GM12878 (cell line): Measurements from ENCODE around the gene EEF1A2. TPM values are rescaled to one million over a fixed set of nuclear protein-coding genes. Genes with fewer than 3 reads are reported as not detected.

ENCODE experiments used
- ATAC-seq: fragments of 200-7000 bp; cut with Tn5 transposase; 3 replicates; pipeline ENCODE4 v1.9.1; 2020; ENCODE audit warnings: mild to moderate bottlenecking, moderate library complexity
- BruUV-seq: library from RNA; stranded (reverse); fragments of 400-500 nt; replicated peaks from 2 replicates; lab custom pipeline; 2021; lab: Mats Ljungman, UMichigan
- CTCF ChIA-PET: fragments of 300-600 bp; sonication (Branson Sonifier 250); formaldehyde crosslinking; extraction: SDS; loops from one replicate; lab custom pipeline; 2021; ENCODE audit warnings: inconsistent platforms; lab: Yijun Ruan, JAX
- POLR2A ChIA-PET: fragments of 350-600 bp; formaldehyde crosslinking; extraction: SDS; loops from one replicate; lab custom pipeline; 2021; ENCODE audit warnings: inconsistent platforms; lab: Charles Lee
- RAD21 ChIA-PET: fragments of 300-600 bp; sonication (Branson Sonifier 250); formaldehyde crosslinking; loops from one replicate; lab custom pipeline; 2023; ENCODE audit warnings: antibody characterized with exemption; ENCODE audit not compliant: unreplicated experiment; lab: Charles Lee
- SMC1A ChIA-PET: fragments of 300-600 bp; sonication (Branson Sonifier 250); formaldehyde crosslinking; loops from one replicate; lab custom pipeline; 2023; ENCODE audit not compliant: unreplicated experiment, uncharacterized antibody; lab: Charles Lee
- DNase-seq: peaks from one replicate; pipeline ENCODE4 v3.0.0-alpha.2; 2011; ENCODE audit warnings: low read depth, low spot score
- FAIRE-seq: peaks from 3 replicates; lab custom pipeline; 2011; peaks lifted over from hg19 to GRCh38; lab: Jason Lieb, UNC
- H2AFZ ChIP-seq: 2 replicates; pipeline ENCODE4 v1.6.0; 2011; ENCODE audit warnings: low read depth, low read length, control low read depth; ENCODE audit not compliant: control insufficient read depth
- H3K27ac ChIP-seq: 2 replicates; pipeline ENCODE4 v1.5.1; 2011; ENCODE audit warnings: control low read depth; ENCODE audit not compliant: control insufficient read depth, insufficient read depth
- H3K27me3 ChIP-seq, 2 experiments: replicated peaks in 1 of 2; 2 replicates each; pipeline versions ENCODE4 v1.6.0 to v1.6.1; 2011; ENCODE audit warnings: low read length in 1 of 2; ENCODE audit not compliant: control insufficient read depth in 2 of 2, insufficient read depth in 2 of 2
- H3K36me3 ChIP-seq, 2 experiments: 2 replicates each; pipeline ENCODE4 v1.5.1; 2011; ENCODE audit warnings: low read length in 1 of 2; ENCODE audit not compliant: control insufficient read depth in 2 of 2, insufficient read depth in 2 of 2
- H3K4me1 ChIP-seq: 2 replicates; pipeline ENCODE4 v1.6.1; 2011; ENCODE audit warnings: mild to moderate bottlenecking, low read length, moderate library complexity, mixed read lengths; ENCODE audit not compliant: control insufficient read depth, insufficient read depth
- H3K4me2 ChIP-seq: 2 replicates; pipeline ENCODE4 v1.6.0; 2011; ENCODE audit warnings: control low read depth; ENCODE audit not compliant: control insufficient read depth, insufficient read depth
- H3K4me3 ChIP-seq: fragments of 200-600 bp; sonication (generic); 2 replicates; pipeline ENCODE4 v1.5.1; 2016
- H3K79me2 ChIP-seq: 2 replicates; pipeline ENCODE4 v1.6.0; 2011; ENCODE audit warnings: low read length; ENCODE audit not compliant: control insufficient read depth, insufficient read depth
- H3K9ac ChIP-seq: 2 replicates; pipeline ENCODE4 v1.8.0; 2011; ENCODE audit warnings: low read length, control low read depth, mixed read lengths; ENCODE audit not compliant: control insufficient read depth, insufficient read depth
- H3K9me3 ChIP-seq: replicated peaks from 3 replicates; pipeline ENCODE4 v1.5.1; 2011; ENCODE audit warnings: mild to moderate bottlenecking, low read length; ENCODE audit not compliant: control insufficient read depth, insufficient read depth
- H4K20me1 ChIP-seq: 2 replicates; pipeline ENCODE4 v1.6.0; 2011; ENCODE audit not compliant: control insufficient read depth, insufficient read depth
- BACH1 ChIP-seq: fragments of 450-650 bp; IDR thresholded peaks from 2 replicates; pipeline ENCODE4 v1.6.1; 2017; ENCODE audit warnings: mild to moderate bottlenecking, borderline replicate concordance
- BCL11A ChIP-seq: IDR thresholded peaks from 2 replicates; pipeline ENCODE4 v1.6.1; 2011; ENCODE audit warnings: low read depth, low read length
- FOS ChIP-seq: IDR thresholded peaks from 3 replicates; pipeline ENCODE4 v1.6.1; 2011; ENCODE audit warnings: borderline replicate concordance; ENCODE audit not compliant: insufficient read length; ENCODE audit errors: extremely low read depth
- IKZF1 ChIP-seq: fragments of 450-650 bp; conservative IDR thresholded peaks from 2 replicates; pipeline ENCODE4 v1.6.1; 2017; ENCODE audit warnings: antibody characterized with exemption, mild to moderate bottlenecking
- MTA2 ChIP-seq: fragments of 450-650 bp; IDR thresholded peaks from 2 replicates; pipeline ENCODE4 v1.6.1; 2016; ENCODE audit warnings: low read depth, mild to moderate bottlenecking, moderate library complexity
- NR2F1 ChIP-seq: fragments of 450-650 bp; conservative IDR thresholded peaks from 2 replicates; pipeline ENCODE4 v1.6.1; 2017; ENCODE audit warnings: mild to moderate bottlenecking
- TCF3 ChIP-seq: IDR thresholded peaks from 2 replicates; pipeline ENCODE4 v1.6.1; 2012; ENCODE audit warnings: low read depth, mild to moderate bottlenecking, low read length, borderline replicate concordance; ENCODE audit not compliant: insufficient read depth
- ZZZ3 ChIP-seq: IDR thresholded peaks from 2 replicates; pipeline ENCODE4 v1.6.1; 2011; ENCODE audit warnings: low read depth; ENCODE audit not compliant: control insufficient read depth, insufficient read length
- WGBS: methylation state at CpG from one replicate; pipeline ENCODE4 v1.1.6; 2016; ENCODE audit warnings: low lambda C conversion rate; ENCODE audit not compliant: insufficient replicate concordance, insufficient coverage; ENCODE audit errors: missing lambda C conversion rate; 5-methylcytosine and 5-hydroxymethylcytosine counted together
- in situ Hi-C: fragments of 300-500 bp; cut with MboI; formaldehyde crosslinking; loops from 9 replicates; pipeline ENCODE4 v1.14.3; 2018; ENCODE audit warnings: mixed read lengths
- intact Hi-C: fragments of 100-400 bp; cut with micrococcal nuclease; formaldehyde crosslinking; loops from one replicate; pipeline ENCODE4 v1.14.2; 2022; ENCODE audit not compliant: unreplicated experiment
- polyA plus RNA-seq, 11 experiments: library from polyadenylated mRNA; depleted of rRNA in 4 of 11; unstranded in 6 of 11; stranded (reverse) in 5 of 11; fragments of >200 nt; fragmentation: Nextera tagmentation in 4 of 11; fragmentation: Illumina TruSeq in 1 of 11; extraction: Ambion mirVana in 4 of 11; extraction: Trizol in 1 of 11; gene quantifications; 1 replicate in 1 of 11; 2 replicates in 10 of 11; pipeline versions ENCODE4 v1.2.1 to v1.2.3, GENCODE V29; 2011 to 2016; ENCODE audit warnings: inconsistent platforms in 2 of 11, missing spikeins in 2 of 11, low read depth in 1 of 11
- total RNA-seq, 4 experiments: library from RNA; depleted of rRNA in 3 of 4; stranded (reverse); fragments of >200 nt in 3 of 4; fragmentation: Illumina TruSeq in 1 of 4; extraction: Trizol in 1 of 4; gene quantifications; 2 replicates each; pipeline versions ENCODE4 v1.2.1 to v1.2.3, GENCODE V29; 2013 to 2021

The EEF1A2 gene
- total and polyA plus RNA-seq, 10 of the 15 experiments (the other 5 are each of a cell fraction or from before 2014, with no cell fraction given): 0.56 TPM; not detected in 9

DNA sequence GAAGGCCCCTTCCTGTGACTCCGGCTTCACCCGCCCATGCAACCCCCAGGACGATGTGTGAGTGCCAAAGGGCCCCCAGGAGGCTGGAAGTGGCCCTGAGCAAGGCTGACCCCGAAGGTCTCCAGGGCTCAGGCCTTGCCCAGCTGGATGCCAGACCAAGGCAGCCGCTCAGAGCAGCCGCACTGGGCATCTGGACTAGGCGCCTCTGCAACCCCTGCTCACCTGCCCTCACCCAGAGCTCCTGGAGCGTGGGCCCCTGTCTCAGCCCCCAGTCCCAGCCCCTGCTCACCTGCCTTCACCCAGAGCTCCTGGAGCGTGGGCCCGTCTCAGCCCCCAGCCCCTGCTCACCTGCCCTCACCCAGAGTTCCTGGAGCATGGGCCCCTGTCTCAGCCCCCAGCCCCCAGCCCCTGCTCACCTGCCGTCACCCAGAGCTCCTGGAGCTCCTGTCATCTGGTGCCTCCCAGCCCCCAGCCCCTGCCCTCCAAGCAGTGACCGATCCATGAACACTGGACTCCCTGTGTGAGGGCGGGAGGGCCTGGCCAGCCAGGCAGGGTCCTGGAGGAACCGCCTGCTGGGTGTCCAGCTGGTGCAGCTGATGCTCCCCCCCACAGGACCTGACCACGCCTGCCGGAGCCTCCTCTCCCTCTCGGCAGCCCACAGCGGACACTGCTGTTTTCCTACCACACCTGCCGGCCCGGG is 47.5 kb upstream of the EEF1A2 start:
- no peak overlapping the region for H3K9ac ChIP-seq
- POLR2A ChIA-PET: no interaction called here
- H3K4me3 ChIP-seq: no peak overlapping the region
- 61% methylated on average over 20 of the region's 20 CpGs for WGBS
- no peaks in the 10 kb centered on the region for H4K20me1 ChIP-seq
- in situ Hi-C loops (no loop called here), intact Hi-C loops (no loop called here)
- no TSS peak for BruUV-seq
- SMC1A ChIA-PET: no interaction called here
- no peak overlapping the region for H2AFZ ChIP-seq
- no peaks in the 10 kb centered on the region for H3K79me2 ChIP-seq
- H3K27me3 ChIP-seq: no peaks in the 10 kb centered on the region; a peak in 1 of 4 replicates
- RAD21 ChIA-PET: interaction anchor here (0.9 kb wide), 1 partner anchor 27 kb away, joined by 3 read pairs; no protein-coding TSS in a partner anchor
- TF ChIP-seq FOS: no peak
- no peak for TF ChIP-seq MTA2
- TF ChIP-seq BACH1: no peak
- TF ChIP-seq ZZZ3: no peak
- TF ChIP-seq BCL11A: no peak
- TF ChIP-seq IKZF1: no peak
- no peak for DNase-seq
- no peak for FAIRE-seq
- no peak overlapping the region for H3K27ac ChIP-seq
- H3K4me2 ChIP-seq: no peak overlapping the region
- no peaks in the 10 kb centered on the region for H3K36me3 ChIP-seq
- no peaks in the 10 kb centered on the region for H3K9me3 ChIP-seq
- ATAC-seq: no peak
- CTCF ChIA-PET: no interaction called here
- H3K4me1 ChIP-seq: peaks cover 12% of the 10 kb centered on the region; the same call in 1 of the 2 replicates

DNA sequence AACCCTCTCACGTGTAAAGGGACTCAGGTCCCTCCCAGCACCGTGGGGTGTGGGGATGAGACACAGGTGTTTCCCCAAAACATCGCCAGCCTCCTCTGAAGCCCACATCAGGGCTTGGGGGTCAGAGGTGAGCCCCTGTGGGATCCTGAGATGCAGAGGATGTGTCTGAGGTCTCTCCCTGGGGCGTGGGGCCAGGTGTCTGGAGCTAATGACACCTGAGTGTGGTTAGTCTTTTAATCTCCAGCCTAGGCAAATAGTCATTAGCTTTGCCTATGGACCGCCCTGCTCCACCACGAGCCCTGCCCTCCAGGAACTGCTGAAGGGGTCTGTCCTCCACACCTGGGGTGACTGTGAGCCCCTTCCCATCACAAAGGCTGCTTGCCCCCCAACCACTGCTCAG is 46.9 kb upstream of the EEF1A2 start:
- TF ChIP-seq IKZF1 (0 out of 2 replicates have a peak, but pooled peaks have one; percentile 4), TCF3 (no peak), NR2F1 (peak; percentile 86)
- POLR2A ChIA-PET: no interaction called here
- H3K4me1 ChIP-seq: peaks cover 12% of the 10 kb centered on the region; the same call in 1 of the 2 replicates

More for the DNA sequence above, 46.9 kb upstream of the EEF1A2 start:
- Histone ChIP-seq H3K9me3 (no peaks in the 10 kb centered on the region), H3K4me3 (no peak overlapping the region), H3K4me2 (no peak overlapping the region), H3K9ac (no peak overlapping the region), H2AFZ (no peak overlapping the region), H3K27me3 (no peaks in the 10 kb centered on the region; a peak in 1 of 4 replicates), H3K36me3 (no peaks in the 10 kb centered on the region), H4K20me1 (no peaks in the 10 kb centered on the region), H3K79me2 (no peaks in the 10 kb centered on the region), H3K27ac (no peak overlapping the region)
- ATAC-seq (no peak), FAIRE-seq (no peak), DNase-seq (no peak)
- intact Hi-C loops (no loop called here), in situ Hi-C loops (no loop called here)
- ChIA-PET CTCF (no interaction called here), SMC1A (no interaction called here), RAD21 (no interaction called here)
- WGBS: 24% methylated on average over 6 of the region's 6 CpGs
- BruUV-seq: no TSS peak
